ENCODE data around the gene ZNF71.
"Not testable (repeated sequence)": the region's sequence is repeated elsewhere in the genome, so short reads cannot be mapped to it uniquely, and the experiment has no call there.

The ZNF71 gene

DNA sequence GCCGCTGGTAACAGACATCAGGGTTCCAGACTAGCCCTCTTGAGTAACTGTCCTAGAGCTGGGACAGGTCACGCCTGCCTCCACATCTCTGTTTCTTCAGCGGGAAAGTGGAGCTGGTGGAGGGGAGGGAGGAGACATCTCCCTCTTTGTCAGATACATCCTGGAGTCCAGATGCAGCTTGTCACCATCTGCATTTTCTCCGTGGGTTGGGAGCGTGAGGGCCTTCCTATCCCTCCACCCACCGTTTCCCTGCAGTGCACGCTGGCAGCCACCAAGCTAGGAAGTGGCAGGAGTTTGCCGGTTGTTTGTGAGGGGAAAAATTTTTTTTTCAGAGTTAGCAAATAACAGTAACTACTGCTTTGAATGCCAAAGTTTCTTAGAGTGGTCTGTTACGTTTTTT, 27.9 kb downstream of the ZNF71 start:
- no peak for DNase-seq

- DNase-seq = no peak
These were observed 30.6 kb downstream of the ZNF71 start for GRCh38 chr19:56625708-56626107.

- DNase-seq = no peak
These were observed 37.9 kb downstream of the ZNF71 start for GRCh38 chr19:56633021-56633420.

GRCh38 chr19:56637976-56638555, 43.0 kb downstream of the ZNF71 start:
- no peak for DNase-seq

- DNase-seq = no peak
These were observed 44.1 kb downstream of the ZNF71 start for GRCh38 chr19:56639217-56639616.

DNA sequence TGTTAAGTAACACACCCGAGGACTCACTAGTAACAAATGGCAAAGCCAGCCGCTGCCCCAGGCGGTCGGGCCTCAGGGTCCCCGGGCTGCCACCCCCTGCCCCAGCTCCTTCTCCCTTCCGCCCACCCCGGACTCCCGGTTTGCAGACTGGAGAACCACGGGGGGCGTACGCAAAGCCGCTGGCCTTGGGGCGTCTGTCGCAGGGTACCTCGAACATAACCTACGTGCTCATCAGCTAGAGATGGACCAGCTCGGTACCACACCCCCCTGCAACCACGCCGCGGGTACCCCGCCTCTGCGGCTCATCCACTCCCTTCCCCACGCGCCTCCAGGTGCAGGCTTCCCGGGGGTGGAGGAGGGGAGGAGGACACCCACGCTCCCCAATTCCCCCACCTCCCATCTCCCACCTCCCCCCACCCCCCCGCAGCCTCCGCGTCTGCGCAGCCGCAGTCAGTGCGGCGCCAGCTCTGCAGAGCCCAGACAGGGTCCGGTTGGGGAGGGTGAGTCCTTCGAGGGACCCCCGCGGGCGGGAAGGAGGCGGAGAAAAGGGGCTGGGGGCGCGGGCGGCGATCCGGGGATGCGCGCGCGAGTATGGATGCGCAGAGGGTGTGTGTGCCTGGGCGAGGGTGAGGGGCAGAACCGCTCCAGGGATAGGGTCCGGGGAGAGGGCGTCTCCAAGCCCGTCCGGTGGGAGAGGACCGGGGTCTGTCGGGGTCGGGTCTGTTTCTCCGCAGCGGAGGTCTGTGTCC, 47.8 kb downstream of the ZNF71 start, which contains the start of gene SMIM17:
Gene SMIM17 (plus strand): TSS at position 449 of the 749 bp plus-strand sequence. CDS start 2,509 bp downstream, outside the sequence.
- DNase-seq = no peak

DNA sequence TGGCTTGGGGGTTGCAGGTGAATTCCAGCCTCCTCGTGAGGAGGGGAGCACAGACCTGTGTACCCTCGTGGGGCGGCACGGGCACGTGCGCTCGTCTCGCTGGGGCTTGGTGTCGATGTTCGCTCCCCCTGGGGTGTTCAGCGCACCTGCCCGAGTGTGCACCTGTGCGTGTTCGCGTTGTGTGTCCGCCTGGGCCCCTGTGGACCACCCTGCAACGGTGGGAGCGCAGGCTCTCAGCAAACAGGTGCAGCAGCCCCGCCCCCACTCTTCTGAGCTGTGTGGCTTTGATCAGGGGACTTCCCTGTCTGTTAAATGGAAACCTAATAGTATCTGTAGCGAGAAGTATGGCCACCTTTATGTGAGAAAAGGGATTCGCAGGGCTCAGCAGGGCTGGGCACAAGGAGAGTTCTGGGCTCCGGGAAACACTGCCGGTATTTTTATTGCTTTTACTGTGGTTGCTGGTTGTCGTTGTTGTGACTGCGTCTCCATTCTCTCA, 48.4 kb downstream of the ZNF71 start:
- DNase-seq = no peak

DNA sequence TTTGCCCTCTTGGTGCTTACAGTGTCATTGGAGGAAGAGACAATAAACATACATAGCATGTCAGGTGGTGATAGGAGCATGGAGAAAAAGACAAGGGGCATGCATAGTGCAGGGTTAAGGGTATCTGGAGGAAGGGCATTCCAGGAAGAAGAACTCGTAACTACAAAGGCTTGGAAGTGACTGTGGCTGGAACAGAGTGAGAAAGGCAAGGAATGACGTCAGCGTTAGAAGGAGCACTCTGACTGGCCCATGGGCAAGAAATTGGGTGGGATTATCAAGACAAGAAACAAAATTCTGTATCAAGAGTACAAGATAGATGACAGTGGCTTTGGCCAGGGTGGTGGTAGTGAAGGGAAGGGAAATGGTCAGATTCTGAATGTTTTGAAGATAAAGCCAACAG, 59.0 kb downstream of the ZNF71 start:
- no peak for DNase-seq

DNA sequence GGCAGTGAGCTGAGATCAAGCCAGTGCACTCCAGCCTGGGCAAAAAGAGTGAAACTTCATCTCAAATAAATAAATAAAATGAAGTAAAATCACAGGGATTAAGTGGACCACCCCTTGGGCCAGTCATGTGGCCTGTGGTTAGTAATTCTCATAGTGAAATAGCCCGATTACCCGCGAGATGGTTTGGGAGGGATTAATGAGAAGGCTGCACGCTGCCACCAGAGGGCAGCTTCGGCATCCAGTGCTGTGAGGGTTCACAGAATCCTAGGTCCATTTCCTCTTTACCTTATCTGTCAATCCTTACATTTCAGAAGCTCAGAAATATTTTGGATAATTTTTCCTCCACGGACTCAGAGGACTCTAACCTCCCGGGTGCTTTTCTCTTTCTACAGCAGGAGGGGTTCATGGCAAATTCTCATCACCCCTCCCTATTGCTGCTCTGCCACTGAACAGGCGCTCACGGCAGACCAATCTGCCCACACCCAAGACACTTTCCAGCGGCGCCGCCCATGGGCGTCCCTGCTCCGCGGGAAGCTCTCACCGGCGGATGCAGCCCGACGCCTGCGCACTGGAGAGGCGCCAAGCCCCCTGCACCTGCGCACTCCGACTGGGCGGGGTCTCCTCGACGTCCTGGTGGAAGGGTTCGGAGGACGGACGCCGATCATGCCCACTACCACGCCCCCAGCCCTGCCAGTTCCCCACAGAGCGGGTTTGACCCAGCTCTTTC, 65.4 kb downstream of the ZNF71 start:
- DNase-seq = no peak

GRCh38 chr19:56661248-56661647, 66.1 kb downstream of the ZNF71 start:
- DNase-seq = no peak

DNA sequence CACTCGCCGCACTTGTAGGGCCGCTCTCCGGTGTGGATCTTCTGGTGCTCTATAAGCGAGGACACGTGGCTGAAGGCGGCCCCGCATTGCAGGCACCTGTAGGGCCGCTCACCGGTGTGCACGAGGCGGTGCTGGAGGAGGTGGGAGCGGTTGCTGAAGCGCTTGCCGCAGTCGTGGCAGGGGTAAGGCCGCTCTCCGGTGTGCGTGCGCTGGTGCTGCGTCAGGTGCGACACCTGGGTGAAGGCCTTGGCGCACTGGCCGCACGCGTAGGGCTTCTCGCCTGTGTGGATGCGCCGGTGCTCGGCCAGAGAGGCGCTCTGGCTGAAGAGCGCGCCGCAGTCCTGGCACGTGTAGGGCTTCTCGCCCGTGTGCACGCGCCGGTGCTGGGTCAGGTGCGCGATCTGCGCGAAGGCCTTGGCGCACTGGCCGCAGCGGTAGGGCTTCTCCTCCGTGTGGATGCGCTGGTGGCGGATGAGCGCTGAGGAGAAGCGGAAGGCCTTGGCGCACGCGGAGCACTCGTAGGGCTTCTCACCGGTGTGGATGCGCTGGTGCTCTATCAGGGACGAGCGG, 68.9 kb downstream of the ZNF71 start:
- no peak for DNase-seq

- DNase-seq = no peak
These were observed 69.4 kb downstream of the ZNF71 start for GRCh38 chr19:56664511-56664910.

- DNase-seq = no peak
These were observed 72.3 kb downstream of the ZNF71 start for GRCh38 chr19:56667311-56667870.

DNA sequence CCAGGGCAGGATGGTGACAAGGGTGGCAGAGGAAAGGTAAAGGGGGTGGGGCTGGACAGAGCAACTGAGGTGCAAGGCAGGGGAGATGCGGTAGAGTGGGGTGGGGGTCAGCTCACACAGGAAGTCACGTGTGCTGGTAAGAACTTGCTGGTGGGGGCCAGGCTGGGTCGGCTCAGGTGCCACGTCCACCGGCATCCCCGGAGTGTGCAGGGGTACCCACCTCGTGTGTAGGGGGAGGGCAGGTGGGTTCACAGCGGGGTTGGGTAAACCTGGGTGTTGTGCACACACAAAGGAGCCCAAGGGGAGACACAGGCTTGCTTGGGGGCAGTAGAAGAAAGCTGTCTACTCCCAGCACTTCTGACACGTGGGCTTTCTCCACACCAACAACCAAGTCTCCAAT, 73.6 kb downstream of the ZNF71 start:
- no peak for DNase-seq

- DNase-seq = no peak
These were observed 75.4 kb downstream of the ZNF71 start for GRCh38 chr19:56670401-56670960.

- DNase-seq = no peak
These were observed 76.0 kb downstream of the ZNF71 start for GRCh38 chr19:56670961-56671612.

DNA sequence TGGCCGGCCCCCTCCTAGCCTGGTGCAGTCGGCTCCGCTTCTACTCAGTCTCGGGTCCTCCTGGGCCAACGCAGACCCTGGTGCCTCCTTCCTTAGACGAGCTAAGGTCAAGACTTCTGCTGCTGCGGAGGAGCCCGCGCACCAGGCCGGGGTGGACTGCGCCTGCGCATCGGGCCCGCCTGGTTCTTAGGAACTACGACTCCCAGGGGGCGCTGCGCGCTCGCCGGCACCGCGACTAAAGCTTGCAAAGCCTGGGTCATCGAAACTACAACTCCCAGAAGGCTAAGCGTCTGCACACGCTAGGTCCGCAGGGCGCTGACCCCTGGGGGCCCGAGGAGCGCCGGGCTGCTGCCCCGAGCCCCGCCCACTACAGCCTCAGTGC, 76.5 kb downstream of the ZNF71 start, which contains the start of gene ZNF835:
Gene ZNF835 (minus strand): TSS at position 145 of the 382 bp plus-strand sequence. CDS start 6,559 bp downstream, outside the sequence.
- peak; percentile 69 to 73 for DNase-seq

- DNase-seq = not testable (repeated sequence)
These were observed 77.5 kb downstream of the ZNF71 start for GRCh38 chr19:56672610-56673009.

All from activated CD4-positive, alpha-beta T cell treated with anti-CD3 and anti-CD28 coated beads, Interleukin-2, amount 50 U/mL, for 4 hours (primary cell).